H4 (cell line): Measurements from ENCODE around the gene HABP2. TPM values are rescaled to one million over a fixed set of nuclear protein-coding genes. Genes with fewer than 3 reads are reported as not detected.

Experiments used
- DNase-seq: peaks from one replicate; pipeline ENCODE4 v3.0.0-alpha.2; 2015; ENCODE audit warnings: low spot score
- total RNA-seq: library from RNA; depleted of rRNA; stranded (reverse); fragments of >200 nt; shearing (Covaris generic); gene quantifications from 2 replicates; pipeline ENCODE4 v1.2.3, GENCODE V29; 2014

Gene HABP2
- total RNA-seq, 1 experiment from 2014 or later = not detected

GRCh38 chr10:113527211-113527906 is 25.5 kb upstream of the HABP2 start:
- peak; percentile 26 for DNase-seq

GRCh38 chr10:113528876-113529275 is 24.0 kb upstream of the HABP2 start:
- no peak for DNase-seq

GRCh38 chr10:113529575-113529974 is 23.3 kb upstream of the HABP2 start:
- DNase-seq = no peak

GRCh38 chr10:113530476-113530875 is 22.4 kb upstream of the HABP2 start:
- no peak for DNase-seq

GRCh38 chr10:113532724-113533123 is 20.1 kb upstream of the HABP2 start:
- DNase-seq = no peak

- DNase-seq = no peak
Observed at GRCh38 chr10:113533801-113534200, 19.1 kb upstream of the HABP2 start.

- no peak for DNase-seq
Observed at GRCh38 chr10:113534423-113534822, 18.4 kb upstream of the HABP2 start.

- no peak for DNase-seq
Observed at GRCh38 chr10:113537672-113538071, 15.2 kb upstream of the HABP2 start.

- no peak for DNase-seq
Observed at GRCh38 chr10:113538151-113538550, 14.7 kb upstream of the HABP2 start.

GRCh38 chr10:113539789-113540188 is 13.1 kb upstream of the HABP2 start:
- DNase-seq = peak; percentile 22

- no peak for DNase-seq
Observed at GRCh38 chr10:113540845-113541548, 11.9 kb upstream of the HABP2 start.

- DNase-seq = no peak
Observed at GRCh38 chr10:113541549-113541927, 11.3 kb upstream of the HABP2 start.

GRCh38 chr10:113543107-113543955 is 9.5 kb upstream of the HABP2 start:
- no peak for DNase-seq

- no peak for DNase-seq
Observed at GRCh38 chr10:113544392-113544791, 8.5 kb upstream of the HABP2 start.

- DNase-seq = no peak
Observed at GRCh38 chr10:113547426-113547825, 5.4 kb upstream of the HABP2 start.

GRCh38 chr10:113549856-113550255 is 3.0 kb upstream of the HABP2 start:
- DNase-seq = no peak

GRCh38 chr10:113550365-113550764 is 2.5 kb upstream of the HABP2 start:
- DNase-seq = no peak

GRCh38 chr10:113552014-113552413 is 839 bp upstream of the HABP2 start:
- DNase-seq = no peak

- no peak for DNase-seq
Observed at GRCh38 chr10:113553149-113553548, 296 bp downstream of the HABP2 start.

- DNase-seq = no peak
Observed at GRCh38 chr10:113554214-113554613, 1.4 kb downstream of the HABP2 start.

GRCh38 chr10:113555245-113555644 is 2.4 kb downstream of the HABP2 start:
- no peak for DNase-seq

GRCh38 chr10:113555751-113556150 is 2.9 kb downstream of the HABP2 start:
- no peak for DNase-seq

- no peak for DNase-seq
Observed at GRCh38 chr10:113557424-113557862, 4.6 kb downstream of the HABP2 start.
